ENCODE results near the gene PCDHGB2. TPM values are rescaled to one million over a fixed set of nuclear protein-coding genes. Genes with fewer than 3 reads are reported as not detected.

Gene PCDHGB2
- total and polyA plus RNA-seq, 2 of the 8 experiments (the other 6 are each of a cell fraction or from before 2014, with no cell fraction given) = 1.9 to 2.9 TPM

GRCh38 chr5:141319699-141320098 lies 40.1 kb upstream of the PCDHGB2 start:
- no peak overlapping the region for H2BK12ac ChIP-seq (ENCODE audit: low read depth, low read length)
- peaks cover 5 to 27% (median 19%) of the 10 kb centered on the region in 4 experiments; a peak in 6 of 8 replicates for H3K36me3 ChIP-seq (ENCODE audit: control insufficient read depth in 2 of 4, insufficient read depth in 4 of 4, low read length in 3 of 4)
- H4K91ac ChIP-seq (replicated peaks; ENCODE audit: insufficient read length, low read length) = peak overlapping the region; percentile 45
- no peak overlapping the region for H3K18ac ChIP-seq (ENCODE audit: extremely low read depth, low read length)
- H2BK120ac ChIP-seq (replicated peaks; ENCODE audit: low read depth, low read length) = no peak overlapping the region
- H4K20me1 ChIP-seq (replicated peaks in 1 of 2; ENCODE audit: control insufficient read depth in 1 of 2, insufficient read depth in 2 of 2, low read length in 2 of 2) = no peaks in the 10 kb centered on the region
- H3K9ac ChIP-seq (replicated peaks in 1 of 4; ENCODE audit: extremely low read depth in 1 of 4, low read depth in 3 of 4, low read length in 3 of 4) = peak overlapping the region in 1 of 4 experiments; percentile 42; a peak in 1 of 7 replicates
- H4K8ac ChIP-seq (ENCODE audit: extremely low read depth, insufficient read depth, low read length) = no peak overlapping the region
- no peak overlapping the region for H2BK5ac ChIP-seq (ENCODE audit: low read depth, low read length)
- no peak overlapping the region for H4K5ac ChIP-seq (ENCODE audit: insufficient read length, low read depth, low read length)
- H3K79me2 ChIP-seq (ENCODE audit: control insufficient read depth in 1 of 2, insufficient read depth in 2 of 2, low read length in 2 of 2) = peaks cover 11 to 25% of the 10 kb centered on the region in 2 experiments
- ChIA-PET CTCF (ENCODE audit: partially characterized antibody) (interaction anchor here (0.6 to 5.0 kb wide), 54 partner anchors 10 to 298 kb away, joined by 3 to 30 read pairs (median 5); partner anchors contain the start of genes PCDHB12, PCDHB13, PCDHB14 and PCDHB15), POLR2A (ENCODE audit: partially characterized antibody) (interaction anchor here (0.6 to 3.1 kb wide), 18 partner anchors 8 to 197 kb away, joined by 3 to 18 read pairs (median 5); partner anchors contain the start of genes PCDHB15, PCDHGA1, PCDHGA10 and PCDHGA2)
- peak overlapping the region; percentile 84; the same call in 1 of the 2 replicates for H2AK5ac ChIP-seq (ENCODE audit: low read depth, low read length)
- H3K4me2 ChIP-seq (ENCODE audit: insufficient read depth in 1 of 2, low read depth in 2 of 2, low read length in 2 of 2) = peak overlapping the region; percentile 66 to 74
- no peak overlapping the region for H3K56ac ChIP-seq (replicated peaks; ENCODE audit: insufficient read length, low read depth, low read length)
- no peak overlapping the region for H3K23ac ChIP-seq (ENCODE audit: insufficient read length)
- peak overlapping the region; percentile 79 to 99 (median 92) for H3K4me3 ChIP-seq (ENCODE audit: extremely low read depth in 1 of 4, insufficient read depth in 2 of 4, low read depth in 3 of 4, low read length in 4 of 4)
- H3K23me2 ChIP-seq (ENCODE audit: low read depth, low read length) = peaks cover 3% of the 10 kb centered on the region
- H2BK20ac ChIP-seq (ENCODE audit: low read length) = no peak overlapping the region
- H2AFZ ChIP-seq (ENCODE audit: low read length) = no peak overlapping the region
- H3K79me1 ChIP-seq (ENCODE audit: low read depth, low read length) = no peaks in the 10 kb centered on the region
- DNase-seq (ENCODE audit: low read depth in 1 of 2, low spot score in 2 of 2) (no peak), FAIRE-seq (peak; percentile 36)
- H3K27me3 ChIP-seq (replicated peaks in 1 of 4; ENCODE audit: control insufficient read depth in 3 of 4, extremely low read depth in 1 of 4, insufficient read depth in 3 of 4, low read length in 3 of 4) = no peaks in the 10 kb centered on the region
- H3K4me1 ChIP-seq (replicated peaks in 1 of 4; ENCODE audit: control insufficient read depth in 3 of 4, insufficient read depth in 4 of 4, low read length in 3 of 4) = no peaks in the 10 kb centered on the region
- no peak overlapping the region for H2BK15ac ChIP-seq (ENCODE audit: low read length)
- H3K9me3 ChIP-seq (ENCODE audit: insufficient read depth in 2 of 2, low read depth in 1 of 2, low read length in 1 of 2) = peaks cover 22 to 27% of the 10 kb centered on the region in 2 experiments
- H3K27ac ChIP-seq (ENCODE audit: low read depth, low read length) = no peak overlapping the region
- H3K4ac ChIP-seq (replicated peaks; ENCODE audit: insufficient read length, low read depth, low read length) = no peak overlapping the region
- H3K14ac ChIP-seq (ENCODE audit: insufficient read length) = no peak overlapping the region
- 84% methylated on average over 5 of the region's 5 CpGs; no CpG with 5 or more reads in 1 of the 2 experiments for WGBS, 2 experiments (ENCODE audit: extremely low coverage in 1 of 2, insufficient coverage in 1 of 2, insufficient read length in 1 of 2, insufficient replicate concordance in 2 of 2, low coverage in 1 of 2, low lambda C conversion rate in 2 of 2, missing lambda C conversion rate in 1 of 2)
- TF ChIP-seq ZNF274 (IDR thresholded peaks at IDR 0.05; ENCODE audit: borderline replicate concordance, extremely low read depth, low read length) (no peak), USF2 (IDR thresholded peaks at IDR 0.05; ENCODE audit: low read length) (no peak), EP300 (IDR thresholded peaks at IDR 0.05; ENCODE audit: borderline replicate concordance in 1 of 2, low read depth in 2 of 2, low read length in 2 of 2) (no peak), TCF12 (IDR thresholded peaks at IDR 0.05; ENCODE audit: low read depth, low read length) (no peak), SRF (IDR thresholded peaks at IDR 0.05; ENCODE audit: low read depth, low read length) (no peak), HDAC6 (IDR thresholded peaks at IDR 0.05; ENCODE audit: low read depth, low read length) (no peak), SUZ12 (IDR thresholded peaks at IDR 0.05; ENCODE audit: low read length) (no peak), CREB1 (IDR thresholded peaks at IDR 0.05) (no peak), NRF1 (IDR thresholded peaks at IDR 0.05; ENCODE audit: low read depth, low read length) (no peak), NANOG (IDR thresholded peaks at IDR 0.05; ENCODE audit: insufficient read depth, low read depth, low read length, poor library complexity, severe bottlenecking) (no peak), TAF1 (IDR thresholded peaks at IDR 0.05; ENCODE audit: low read depth, low read length) (no peak), KDM4A (IDR thresholded peaks at IDR 0.05; ENCODE audit: low read depth, low read length, severe bottlenecking) (no peak), CBX8 (IDR thresholded peaks at IDR 0.05; ENCODE audit: borderline replicate concordance, low read depth, low read length) (no peak)

Measured in H1 (cell line).